Left renal cortex interstitium (tissue), 4 donors: Measurements from ENCODE around the gene PILRA. TPM values are rescaled to one million over a fixed set of nuclear protein-coding genes. Genes with fewer than 3 reads are reported as not detected.
"Not testable (repeated sequence)": the region's sequence is repeated elsewhere in the genome, so short reads cannot be mapped to it uniquely, and the experiment has no call there.

Source experiments
- DNase-seq, 4 donors: peaks; one replicate each; pipeline ENCODE4 v3.0.0-alpha.2; 2013; ENCODE audit warnings: low read depth in 4 of 4, low spot score in 2 of 4, missing footprints in 1 of 4
- polyA plus RNA-seq, 4 donors: library from polyadenylated mRNA; unstranded; fragments of 120-200 nt; gene quantifications; one replicate each; pipeline ENCODE4 v1.2.1, GENCODE V29; 2013; ENCODE audit not compliant: insufficient read length in 4 of 4

The PILRA gene
- polyA plus RNA-seq, 4 donors: 3.1 to 8.7 (median 5.8) TPM

- DNase-seq: no peak
These were observed 2.8 kb downstream of the PILRA start for GRCh38 chr7:100376066-100376465.

DNA sequence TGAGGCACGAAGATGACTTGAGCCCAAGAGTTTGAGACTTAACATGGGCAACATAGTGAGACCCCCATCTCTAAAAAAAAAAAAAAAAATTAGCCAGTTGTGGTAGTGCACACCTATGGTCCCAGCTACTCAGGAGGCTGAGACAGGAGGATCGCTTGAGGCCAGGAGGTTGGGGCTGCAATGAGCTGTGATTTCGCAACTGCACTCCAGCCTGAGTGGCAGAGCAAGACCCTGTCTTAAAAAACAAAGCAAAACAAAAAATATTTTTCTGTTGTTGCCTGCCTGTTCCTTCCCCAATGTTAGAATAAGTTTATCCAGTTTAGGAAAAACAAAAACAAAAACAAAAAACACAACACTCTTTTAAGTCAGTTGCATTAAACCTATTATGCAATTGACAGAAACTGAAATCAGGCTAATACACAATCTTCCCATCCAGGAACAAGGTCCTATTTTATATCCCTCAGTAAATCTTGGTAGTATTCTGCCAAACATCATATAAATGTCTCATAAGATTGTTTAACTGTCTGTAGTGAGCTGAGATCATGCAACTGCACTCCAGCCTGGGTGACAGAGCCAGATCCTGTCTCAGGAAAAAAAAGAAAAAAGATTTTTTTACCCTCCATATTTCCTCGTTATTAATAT lies 4.9 kb downstream of the PILRA start:
- no peak for DNase-seq

- DNase-seq: no peak
These were observed 6.9 kb downstream of the PILRA start for GRCh38 chr7:100380196-100380595.

- not testable (repeated sequence) for DNase-seq
These were observed 8.4 kb downstream of the PILRA start for GRCh38 chr7:100381531-100382233.

GRCh38 chr7:100382234-100382853 lies 9.1 kb downstream of the PILRA start:
- DNase-seq: not testable (repeated sequence)

DNA sequence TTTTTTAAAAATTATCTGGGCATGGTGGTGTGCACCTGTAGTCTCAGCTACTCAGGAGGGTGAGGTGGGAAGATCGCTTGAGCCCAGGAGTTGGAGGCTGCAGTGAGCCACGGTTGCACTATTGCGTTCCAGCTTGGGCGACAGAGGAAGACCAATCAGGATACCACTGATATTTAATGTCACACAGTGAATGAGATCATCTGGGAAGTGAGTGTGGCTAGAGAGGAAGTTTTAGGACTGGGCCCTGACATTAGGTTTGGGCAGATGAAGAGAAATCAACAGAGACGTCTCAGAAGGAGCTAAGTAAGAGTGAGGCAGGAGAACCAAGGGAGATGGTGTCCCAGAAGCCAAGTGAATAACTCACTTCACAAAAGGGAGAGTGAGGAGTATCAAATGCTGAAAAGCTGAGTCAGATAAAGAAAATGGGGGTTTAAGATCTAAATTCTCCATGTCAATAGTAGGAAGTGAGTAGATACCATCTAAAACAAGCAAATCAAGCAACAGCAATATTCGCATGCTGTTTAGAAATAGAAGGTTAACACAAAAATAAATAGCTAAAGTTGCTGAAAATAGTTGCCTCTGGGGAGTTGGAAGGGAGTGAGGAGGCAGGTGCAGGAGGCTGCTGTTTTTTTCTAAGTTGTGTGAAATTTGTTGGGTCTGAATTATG lies 11.5 kb downstream of the PILRA start:
- no peak for DNase-seq

DNA sequence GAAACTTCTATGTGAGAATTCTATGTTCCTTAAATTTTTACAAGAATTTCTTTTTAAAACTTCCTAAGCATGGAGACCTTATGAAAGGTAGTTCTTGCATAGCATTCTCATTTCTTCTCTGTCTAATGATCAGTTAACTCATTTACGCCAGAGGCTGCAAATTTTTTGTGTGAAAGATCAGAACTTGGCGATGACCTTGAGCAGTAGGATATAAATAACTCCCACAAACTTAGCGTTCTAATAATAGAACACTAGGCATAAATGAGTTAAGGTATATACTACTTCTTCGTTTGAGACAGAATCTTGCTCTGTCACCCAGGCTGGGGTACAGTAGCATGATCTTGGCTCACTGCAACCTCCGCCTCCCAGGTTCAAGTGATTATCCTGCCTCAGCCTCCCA lies 13.7 kb downstream of the PILRA start:
- DNase-seq: no peak

DNA sequence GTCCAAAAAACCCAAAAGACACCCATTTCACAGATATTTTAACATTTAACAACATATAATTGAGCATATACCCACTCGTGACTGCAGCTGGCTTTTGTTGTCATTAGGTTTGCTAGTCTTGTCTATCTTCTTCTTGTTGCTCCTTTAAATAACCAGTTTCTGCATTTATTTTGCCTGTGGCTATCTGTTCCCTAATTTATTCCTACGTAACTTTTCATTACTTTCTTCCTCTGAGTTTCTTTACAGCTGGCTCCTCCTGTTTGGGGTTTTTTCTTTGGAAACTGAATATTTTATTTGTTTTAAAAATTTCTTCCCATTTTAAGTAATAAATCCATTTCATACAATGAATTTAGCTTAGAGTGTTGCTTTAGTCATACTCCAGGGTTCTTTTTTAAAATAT lies 14.4 kb downstream of the PILRA start:
- DNase-seq: no peak

DNA sequence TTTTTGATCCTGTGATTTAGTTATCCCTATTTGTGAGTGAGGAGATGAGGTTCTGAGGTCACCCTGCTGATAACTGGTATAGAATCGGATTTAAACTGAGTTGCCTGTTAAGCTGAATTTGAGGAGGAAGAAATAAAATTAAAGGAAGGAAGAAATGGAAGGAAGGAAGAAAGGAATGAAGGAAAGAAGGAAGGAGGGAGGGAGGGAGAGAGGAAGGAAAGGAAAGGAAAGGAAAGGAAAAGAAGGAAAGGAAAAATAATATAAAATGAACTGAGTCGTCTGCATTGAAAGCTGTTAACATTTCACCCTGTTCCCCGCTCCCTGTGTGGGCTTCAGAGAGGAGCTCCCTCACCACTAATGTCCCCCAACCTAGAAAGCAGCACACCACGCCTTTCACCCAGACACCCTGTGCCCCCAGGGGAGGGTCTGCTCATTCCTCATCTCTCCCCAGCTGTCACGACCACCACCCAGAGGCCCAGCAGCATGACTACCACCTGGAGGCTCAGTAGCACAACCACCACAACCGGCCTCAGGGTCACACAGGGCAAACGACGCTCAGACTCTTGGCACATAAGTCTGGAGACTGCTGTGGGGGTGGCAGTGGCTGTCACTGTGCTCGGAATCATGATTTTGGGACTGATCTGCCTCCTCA lies 16.3 kb downstream of the PILRA start:
- no peak for DNase-seq

- no peak for DNase-seq
These were observed 17.2 kb downstream of the PILRA start for GRCh38 chr7:100390286-100391009.

- DNase-seq: no peak
These were observed 20.1 kb downstream of the PILRA start for GRCh38 chr7:100393233-100393905.

DNA sequence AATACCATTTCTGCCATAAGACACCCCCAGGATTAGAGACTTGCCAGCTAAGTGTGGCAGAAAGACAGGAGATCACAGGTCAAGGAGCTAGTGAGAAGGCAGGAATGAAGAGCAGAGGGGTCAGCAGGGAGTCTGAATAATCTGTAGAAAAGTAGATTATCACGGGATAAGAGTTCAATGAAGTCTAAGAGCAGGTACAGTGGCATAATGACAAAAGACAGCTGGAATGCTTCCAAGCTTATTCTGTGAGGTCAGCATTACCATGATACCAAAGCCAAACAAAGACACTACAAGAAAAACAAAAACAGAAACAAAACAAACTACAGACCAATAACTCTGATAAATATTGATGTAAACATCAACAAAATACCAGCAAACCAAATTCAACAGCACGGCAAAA lies 20.8 kb downstream of the PILRA start:
- no peak for DNase-seq

- no peak for DNase-seq
These were observed 23.2 kb downstream of the PILRA start for GRCh38 chr7:100396421-100396982.

GRCh38 chr7:100397315-100398081 lies 24.2 kb downstream of the PILRA start:
- no peak for DNase-seq

- DNase-seq: no peak
These were observed 25.0 kb downstream of the PILRA start for GRCh38 chr7:100398239-100398638.

- no peak for DNase-seq
These were observed 26.8 kb downstream of the PILRA start for GRCh38 chr7:100400041-100400440.

GRCh38 chr7:100400656-100401055 lies 27.4 kb downstream of the PILRA start:
- peak in 1 of 4 donors; percentile 45 for DNase-seq

GRCh38 chr7:100401811-100402210 lies 28.5 kb downstream of the PILRA start:
- DNase-seq: no peak

GRCh38 chr7:100402241-100402640 lies 29.0 kb downstream of the PILRA start:
- no peak for DNase-seq
